ENCODE measurements around the gene BICC1. TPM values are rescaled to one million over a fixed set of nuclear protein-coding genes. Genes with fewer than 3 reads are reported as not detected.

The BICC1 gene
- total RNA-seq, 1 experiment from 2014 or later = 70.2 TPM

DNA sequence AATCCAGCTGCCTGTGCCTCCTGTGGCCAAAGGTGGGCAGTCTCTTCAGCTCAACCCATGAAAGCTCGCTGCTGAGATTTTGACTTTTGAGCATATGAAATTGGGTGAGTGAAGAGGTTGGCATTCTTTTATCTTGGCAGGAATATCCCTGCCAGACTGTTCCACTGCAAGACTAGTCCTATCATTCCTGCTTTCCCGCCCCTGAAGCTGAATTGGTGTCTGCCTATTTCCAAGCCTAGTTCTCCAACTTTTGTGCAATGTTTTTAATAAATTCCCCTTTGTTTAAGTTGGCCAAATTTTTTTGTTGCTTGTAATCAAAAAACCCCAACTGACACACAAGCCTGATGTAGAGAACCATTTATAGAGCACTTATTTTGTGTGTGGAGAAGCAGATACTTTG is 34.8 kb upstream of the BICC1 start:
- H3K4me3 Mint-ChIP-seq (ENCODE audit: low read depth, unreplicated experiment) = no peak overlapping the region
- H3K36me3 Mint-ChIP-seq (ENCODE audit: insufficient read depth, unreplicated experiment) = no peaks in the 10 kb centered on the region
- TF ChIP-seq, protein P1, sequence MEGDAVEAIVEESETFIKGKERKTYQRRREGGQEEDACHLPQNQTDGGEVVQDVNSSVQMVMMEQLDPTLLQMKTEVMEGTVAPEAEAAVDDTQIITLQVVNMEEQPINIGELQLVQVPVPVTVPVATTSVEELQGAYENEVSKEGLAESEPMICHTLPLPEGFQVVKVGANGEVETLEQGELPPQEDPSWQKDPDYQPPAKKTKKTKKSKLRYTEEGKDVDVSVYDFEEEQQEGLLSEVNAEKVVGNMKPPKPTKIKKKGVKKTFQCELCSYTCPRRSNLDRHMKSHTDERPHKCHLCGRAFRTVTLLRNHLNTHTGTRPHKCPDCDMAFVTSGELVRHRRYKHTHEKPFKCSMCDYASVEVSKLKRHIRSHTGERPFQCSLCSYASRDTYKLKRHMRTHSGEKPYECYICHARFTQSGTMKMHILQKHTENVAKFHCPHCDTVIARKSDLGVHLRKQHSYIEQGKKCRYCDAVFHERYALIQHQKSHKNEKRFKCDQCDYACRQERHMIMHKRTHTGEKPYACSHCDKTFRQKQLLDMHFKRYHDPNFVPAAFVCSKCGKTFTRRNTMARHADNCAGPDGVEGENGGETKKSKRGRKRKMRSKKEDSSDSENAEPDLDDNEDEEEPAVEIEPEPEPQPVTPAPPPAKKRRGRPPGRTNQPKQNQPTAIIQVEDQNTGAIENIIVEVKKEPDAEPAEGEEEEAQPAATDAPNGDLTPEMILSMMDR (IDR thresholded peaks at IDR 0.05; ENCODE audit: unreplicated experiment) = no peak
- H3K9me3 Mint-ChIP-seq (ENCODE audit: low read depth, unreplicated experiment) = no peaks in the 10 kb centered on the region
- no peak overlapping the region for H3K27ac Mint-ChIP-seq (ENCODE audit: unreplicated experiment)
- CTCF ChIA-PET = no interaction called here
- H3K27me3 Mint-ChIP-seq (ENCODE audit: unreplicated experiment) = no peaks in the 10 kb centered on the region
- no peak for DNase-seq
- H3K4me1 Mint-ChIP-seq (ENCODE audit: low read depth, unreplicated experiment) = peaks cover 14% of the 10 kb centered on the region
- intact Hi-C loops (cut with micrococcal nuclease; ENCODE audit: unreplicated experiment) = no loop called here
- no TSS peak for BruUV-seq (replicated peaks)

DNA sequence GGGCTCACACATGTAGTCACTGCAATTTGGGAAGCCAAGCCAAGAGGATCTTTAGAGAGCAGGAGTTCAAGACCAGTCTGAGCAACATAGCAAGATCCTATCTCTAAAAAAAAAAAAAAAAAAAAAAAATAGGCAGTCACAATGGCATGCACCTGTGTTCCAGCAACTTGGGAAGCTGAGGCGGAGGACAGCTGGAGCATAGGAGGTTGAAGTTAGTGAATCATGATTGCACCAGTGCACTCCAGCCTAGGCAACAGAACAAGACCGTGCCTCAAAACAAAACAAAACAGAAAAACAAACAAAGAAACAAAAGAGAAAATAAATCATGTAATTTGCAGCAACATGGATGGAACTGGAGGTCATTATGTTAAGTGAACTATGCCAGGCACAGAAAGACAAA is 33.6 kb upstream of the BICC1 start:
- Mint-ChIP-seq H3K27ac (ENCODE audit: unreplicated experiment) (no peak overlapping the region), H3K27me3 (ENCODE audit: unreplicated experiment) (no peaks in the 10 kb centered on the region), H3K4me1 (ENCODE audit: low read depth, unreplicated experiment) (peaks cover 14% of the 10 kb centered on the region), H3K9me3 (ENCODE audit: low read depth, unreplicated experiment) (no peaks in the 10 kb centered on the region), H3K36me3 (ENCODE audit: insufficient read depth, unreplicated experiment) (no peaks in the 10 kb centered on the region), H3K4me3 (ENCODE audit: low read depth, unreplicated experiment) (no peak overlapping the region)
- no TSS peak for BruUV-seq (replicated peaks)
- CTCF ChIA-PET = interaction anchor here (2.1 kb wide), 1 partner anchor 41 kb away, joined by 5 read pairs; no protein-coding TSS in a partner anchor
- DNase-seq = no peak
- TF ChIP-seq, protein P1 (IDR thresholded peaks at IDR 0.05; ENCODE audit: unreplicated experiment) = no peak
- intact Hi-C loops (cut with micrococcal nuclease; ENCODE audit: unreplicated experiment) = no loop called here

DNA sequence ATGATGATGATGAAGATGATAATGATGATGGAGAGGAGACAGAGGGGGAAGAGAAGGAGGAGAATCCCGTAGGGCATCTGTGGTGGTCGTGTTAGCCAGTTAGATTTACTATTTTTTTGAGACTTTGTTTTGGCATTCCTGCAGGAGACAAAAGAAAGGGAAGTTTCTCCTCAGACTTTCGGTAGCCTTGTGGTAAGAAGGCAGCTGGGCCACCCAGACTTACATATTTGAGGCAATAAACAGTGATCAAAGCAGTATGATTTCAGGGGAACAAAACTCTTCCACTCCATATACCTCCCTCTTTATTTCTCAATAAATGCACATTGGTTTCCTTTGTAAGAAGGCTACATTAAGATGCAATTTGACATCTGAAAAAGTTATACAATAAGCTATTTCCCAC is 32.4 kb upstream of the BICC1 start:
- H3K4me1 Mint-ChIP-seq (ENCODE audit: low read depth, unreplicated experiment) = peaks cover 13% of the 10 kb centered on the region
- H3K27ac Mint-ChIP-seq (ENCODE audit: unreplicated experiment) = no peak overlapping the region
- CTCF ChIA-PET = interaction anchor here (0.6 to 2.1 kb wide), 2 partner anchors 39 to 1609 kb away, joined by 5 to 6 read pairs; no protein-coding TSS in a partner anchor
- no TSS peak for BruUV-seq (replicated peaks)
- H3K36me3 Mint-ChIP-seq (ENCODE audit: insufficient read depth, unreplicated experiment) = no peaks in the 10 kb centered on the region
- H3K27me3 Mint-ChIP-seq (ENCODE audit: unreplicated experiment) = no peaks in the 10 kb centered on the region
- no peaks in the 10 kb centered on the region for H3K9me3 Mint-ChIP-seq (ENCODE audit: low read depth, unreplicated experiment)
- no peak for DNase-seq
- no peak overlapping the region for H3K4me3 Mint-ChIP-seq (ENCODE audit: low read depth, unreplicated experiment)
- intact Hi-C loops (cut with micrococcal nuclease; ENCODE audit: unreplicated experiment) = no loop called here
- TF ChIP-seq, protein P1 (IDR thresholded peaks at IDR 0.05; ENCODE audit: unreplicated experiment) = no peak

DNA sequence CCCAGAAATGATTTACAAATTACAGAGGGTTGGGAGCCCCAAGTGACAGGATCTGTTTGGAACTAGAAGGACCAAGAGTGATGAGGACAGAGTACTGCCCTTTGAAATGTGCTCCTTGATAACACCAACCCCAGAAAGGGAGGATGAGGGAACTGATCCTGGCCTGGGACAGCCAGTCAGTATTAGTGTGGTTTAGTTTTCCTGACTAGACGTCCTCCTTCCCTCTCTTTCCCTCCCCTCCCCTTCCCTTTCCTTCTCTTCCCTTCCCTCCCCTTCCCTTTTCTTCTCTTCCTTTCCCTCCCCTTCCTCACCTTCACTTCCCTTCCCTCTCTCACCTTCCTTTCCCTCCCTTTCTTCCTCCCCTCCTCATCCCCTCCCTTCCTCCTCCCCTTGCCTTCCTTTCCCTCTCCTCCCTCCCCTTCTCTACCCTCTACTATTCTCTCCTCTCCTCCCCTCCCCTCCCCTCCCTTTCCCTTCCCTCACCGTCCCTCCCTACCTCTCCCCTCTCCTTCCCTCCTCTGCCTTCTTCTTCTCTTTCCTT is 31.0 kb upstream of the BICC1 start:
- no peaks in the 10 kb centered on the region for H3K36me3 Mint-ChIP-seq (ENCODE audit: insufficient read depth, unreplicated experiment)
- H3K27me3 Mint-ChIP-seq (ENCODE audit: unreplicated experiment) = no peaks in the 10 kb centered on the region
- H3K4me1 Mint-ChIP-seq (ENCODE audit: low read depth, unreplicated experiment) = no peaks in the 10 kb centered on the region
- no peak overlapping the region for H3K27ac Mint-ChIP-seq (ENCODE audit: unreplicated experiment)
- CTCF ChIA-PET = interaction anchor here (1.8 kb wide), 1 partner anchor 13 kb away, joined by 5 read pairs; no protein-coding TSS in a partner anchor
- DNase-seq = no peak
- no TSS peak for BruUV-seq (replicated peaks)
- H3K9me3 Mint-ChIP-seq (ENCODE audit: low read depth, unreplicated experiment) = no peaks in the 10 kb centered on the region
- TF ChIP-seq, protein P1 (IDR thresholded peaks at IDR 0.05; ENCODE audit: unreplicated experiment) = no peak
- intact Hi-C loops (cut with micrococcal nuclease; ENCODE audit: unreplicated experiment) = no loop called here
- H3K4me3 Mint-ChIP-seq (ENCODE audit: low read depth, unreplicated experiment) = no peak overlapping the region
